ENCODE data around the gene COL4A2. TPM values are rescaled to one million over a fixed set of nuclear protein-coding genes. Genes with fewer than 3 reads are reported as not detected.

Gene COL4A2
- total RNA-seq (2021; ENCODE audit: unreplicated experiment) (1.6 TPM), Bru-seq, nascent RNA (percentile 3 among the genes with signal in this experiment), BruChase-seq, experiment 1, labeled RNA remaining after a 6-hour chase (percentile 1 among the genes with signal in this experiment), BruChase-seq, experiment 2, labeled RNA remaining after a 2-hour chase (percentile 1 among the genes with signal in this experiment)
- 0.12 TPM in 1 of 2 replicates, not detected in the other for polyA plus RNA-seq (2012)
- long read RNA-seq = 0 reads

- H3K27ac ChIP-seq (ENCODE audit: low read depth, low read length) = no peak within 1 kb of the TSS
- TF ChIP-seq EGR1 (IDR thresholded peaks at IDR 0.05; ENCODE audit: low read depth) (no peak), ZFX (IDR thresholded peaks at IDR 0.05) (no peak), CTCF (IDR thresholded peaks at IDR 0.05 in 2 of 3, conservative IDR thresholded peaks at IDR 0.05 in 1 of 3; ENCODE audit: borderline replicate concordance in 1 of 3, insufficient read depth in 1 of 3, low read depth in 2 of 3, low read length in 2 of 3) (no peak), YY1 (IDR thresholded peaks at IDR 0.05; ENCODE audit: extremely low read depth, insufficient replicate concordance, low read depth, low read length) (no peak), ZNF274 (IDR thresholded peaks at IDR 0.05; ENCODE audit: low read depth, low read length) (no peak), JUND (IDR thresholded peaks at IDR 0.05) (no peak), ATF3 (IDR thresholded peaks at IDR 0.05) (no peak), POLR2AphosphoS5 (IDR thresholded peaks at IDR 0.05; ENCODE audit: low read depth, low read length) (no peak), SRF (IDR thresholded peaks at IDR 0.05; ENCODE audit: low read depth) (no peak), SIN3A (IDR thresholded peaks at IDR 0.05; ENCODE audit: low read depth) (no peak), EZH2 (IDR thresholded peaks at IDR 0.05) (no peak), TCF7L2 (IDR thresholded peaks at IDR 0.05; ENCODE audit: borderline replicate concordance, extremely low read depth, insufficient read depth, insufficient read length) (no peak), ELF1 (IDR thresholded peaks at IDR 0.05; ENCODE audit: borderline replicate concordance, low read depth) (no peak), REST (IDR thresholded peaks at IDR 0.05; ENCODE audit: low read depth) (no peak), MAX (IDR thresholded peaks at IDR 0.05) (no peak)
- ATAC-seq (no peak), DNase-seq (ENCODE audit: low read depth, low spot score) (no peak)
- H3K27me3 ChIP-seq (ENCODE audit: insufficient read depth, low read length) = peaks cover 39% of the 10 kb centered on the region
- ChIA-PET POLR2A (no interaction called here), RAD21 (ENCODE audit: low non-redundant PET in 1 of 2, low total read pairs in 2 of 2, uncharacterized antibody in 2 of 2, unreplicated experiment in 2 of 2) (no interaction called here), CTCF (no interaction called here)
- no peaks in the 10 kb centered on the region for H3K4me1 ChIP-seq (ENCODE audit: control insufficient read depth in 1 of 2, insufficient read depth in 2 of 2, low read length in 2 of 2)
- no peaks in the 10 kb centered on the region for H4K20me1 ChIP-seq (ENCODE audit: insufficient read depth)
- H3K9me2 ChIP-seq (ENCODE audit: insufficient read depth) = no peaks in the 10 kb centered on the region
- no TSS peak for BruUV-seq (replicated peaks)
- no peaks in the 10 kb centered on the region for H3K9me3 ChIP-seq (ENCODE audit: control insufficient read depth in 1 of 2, insufficient read depth in 1 of 2, low read depth in 1 of 2, low read length in 2 of 2)
- H2AFZ ChIP-seq (ENCODE audit: low read depth, low read length, poor library complexity, severe bottlenecking) = no peak within 1 kb of the TSS
- no peak within 1 kb of the TSS for H3K9ac ChIP-seq (ENCODE audit: low read length)
- H3K4me3 ChIP-seq (replicated peaks in 1 of 2; ENCODE audit: low read depth in 1 of 2, low read length in 2 of 2) = no peak within 1 kb of the TSS
- no peak within 1 kb of the TSS for H3K4me2 ChIP-seq (ENCODE audit: low read length)
- intact Hi-C loops (cut with micrococcal nuclease) = no loop called here
- H3K36me3 ChIP-seq (ENCODE audit: control insufficient read depth in 1 of 2, insufficient read depth in 2 of 2, low read length in 2 of 2) = no peaks in the 10 kb centered on the region
- no peaks in the 10 kb centered on the region for H3K79me2 ChIP-seq (ENCODE audit: insufficient read depth, low read length)
Measured at GRCh38 chr13:110306960-110307766, at the start of gene COL4A2, which contains the start of gene COL4A1. Gene COL4A2 (plus strand): TSS chr13:110307284. CDS start chr13:110307904, 620 bp downstream. Gene COL4A1 (minus strand): TSS chr13:110307157. CDS start chr13:110307027, 130 bp downstream.
